ENCODE data around the gene NKAP. TPM values are rescaled to one million over a fixed set of nuclear protein-coding genes. Genes with fewer than 3 reads are reported as not detected.
"Not testable (repeated sequence)": the region's sequence is repeated elsewhere in the genome, so short reads cannot be mapped to it uniquely, and the experiment has no call there.

NKAP gene
- total RNA-seq, 4 donors from 2014 or later: 5.2 to 11.4 (median 9.7) TPM

DNA sequence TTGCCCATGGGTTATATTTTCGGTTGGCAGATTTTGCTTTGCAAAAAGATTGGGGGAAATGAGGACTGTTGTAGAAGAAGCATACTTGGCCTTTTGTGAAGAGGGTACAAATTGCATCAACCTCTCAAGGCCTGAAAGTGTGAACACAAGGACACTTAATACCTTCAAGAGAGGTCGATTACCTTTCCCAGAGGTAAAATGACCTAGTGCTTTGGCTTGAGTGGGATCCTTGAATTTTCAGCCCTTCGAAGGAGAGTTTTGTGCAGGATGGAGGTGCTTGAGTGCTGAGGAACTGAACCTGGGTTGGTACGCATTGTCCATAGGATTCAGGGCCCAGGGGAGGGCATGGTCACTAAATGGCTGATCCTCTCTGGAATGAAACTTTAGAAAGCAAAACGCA, 27.6 kb upstream of the NKAP start:
- whole genome bisulfite sequencing, 2 donors: 64 to 84% methylated on average over 5 of the region's 5 CpGs

DNA sequence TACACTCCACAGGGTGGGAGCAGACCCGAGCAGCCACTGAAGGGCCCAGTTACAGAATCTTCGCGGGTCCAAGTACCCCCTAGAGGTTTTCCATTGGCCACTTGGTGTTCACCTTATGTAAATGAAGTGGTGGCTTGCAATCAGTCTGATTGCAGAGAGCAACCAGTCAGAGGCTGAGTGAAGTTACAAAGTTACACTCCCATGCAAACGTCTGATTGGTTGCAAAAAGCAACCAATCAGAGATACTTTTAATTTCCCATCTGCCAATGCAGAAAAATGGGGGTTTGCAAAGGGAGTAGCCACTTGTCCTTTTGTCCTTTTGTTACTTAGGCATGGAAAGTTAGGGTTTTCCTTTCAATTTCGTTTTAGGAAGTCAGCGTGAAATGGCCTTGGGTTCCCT, 27.0 kb upstream of the NKAP start:
- Histone ChIP-seq H3K27me3 (no peaks in the 10 kb centered on the region), H3K9me3 (no peaks in the 10 kb centered on the region), H3K4me1 (no peaks in the 10 kb centered on the region), H3K36me3 (no peaks in the 10 kb centered on the region), H3K4me3 (no peak overlapping the region), H3K27ac (no peak overlapping the region)
- DNase-seq (ENCODE audit: low spot score in 2 of 2): no peak
- 76 to 83% methylated on average over 6 of the region's 6 CpGs for WGBS, 2 donors
- TF ChIP-seq, protein P1, sequence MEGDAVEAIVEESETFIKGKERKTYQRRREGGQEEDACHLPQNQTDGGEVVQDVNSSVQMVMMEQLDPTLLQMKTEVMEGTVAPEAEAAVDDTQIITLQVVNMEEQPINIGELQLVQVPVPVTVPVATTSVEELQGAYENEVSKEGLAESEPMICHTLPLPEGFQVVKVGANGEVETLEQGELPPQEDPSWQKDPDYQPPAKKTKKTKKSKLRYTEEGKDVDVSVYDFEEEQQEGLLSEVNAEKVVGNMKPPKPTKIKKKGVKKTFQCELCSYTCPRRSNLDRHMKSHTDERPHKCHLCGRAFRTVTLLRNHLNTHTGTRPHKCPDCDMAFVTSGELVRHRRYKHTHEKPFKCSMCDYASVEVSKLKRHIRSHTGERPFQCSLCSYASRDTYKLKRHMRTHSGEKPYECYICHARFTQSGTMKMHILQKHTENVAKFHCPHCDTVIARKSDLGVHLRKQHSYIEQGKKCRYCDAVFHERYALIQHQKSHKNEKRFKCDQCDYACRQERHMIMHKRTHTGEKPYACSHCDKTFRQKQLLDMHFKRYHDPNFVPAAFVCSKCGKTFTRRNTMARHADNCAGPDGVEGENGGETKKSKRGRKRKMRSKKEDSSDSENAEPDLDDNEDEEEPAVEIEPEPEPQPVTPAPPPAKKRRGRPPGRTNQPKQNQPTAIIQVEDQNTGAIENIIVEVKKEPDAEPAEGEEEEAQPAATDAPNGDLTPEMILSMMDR (IDR thresholded peaks at IDR 0.05): no peak
- TF ChIP-seq EP300 (IDR thresholded peaks at IDR 0.05) (no peak), POLR2A (IDR thresholded peaks at IDR 0.05) (no peak)

More for the DNA sequence above, 27.6 kb upstream of the NKAP start:
- no peaks in the 10 kb centered on the region for H3K27me3 ChIP-seq
- no peak for DNase-seq (ENCODE audit: low spot score in 2 of 2)
- no peak overlapping the region for H3K4me3 ChIP-seq
- no peaks in the 10 kb centered on the region for H3K36me3 ChIP-seq
- TF ChIP-seq, protein P1 (IDR thresholded peaks at IDR 0.05): no peak
- TF ChIP-seq EP300 (IDR thresholded peaks at IDR 0.05) (no peak), POLR2A (IDR thresholded peaks at IDR 0.05) (no peak)
- H3K27ac ChIP-seq: no peak overlapping the region
- H3K4me1 ChIP-seq: no peaks in the 10 kb centered on the region
- no peaks in the 10 kb centered on the region for H3K9me3 ChIP-seq

DNA sequence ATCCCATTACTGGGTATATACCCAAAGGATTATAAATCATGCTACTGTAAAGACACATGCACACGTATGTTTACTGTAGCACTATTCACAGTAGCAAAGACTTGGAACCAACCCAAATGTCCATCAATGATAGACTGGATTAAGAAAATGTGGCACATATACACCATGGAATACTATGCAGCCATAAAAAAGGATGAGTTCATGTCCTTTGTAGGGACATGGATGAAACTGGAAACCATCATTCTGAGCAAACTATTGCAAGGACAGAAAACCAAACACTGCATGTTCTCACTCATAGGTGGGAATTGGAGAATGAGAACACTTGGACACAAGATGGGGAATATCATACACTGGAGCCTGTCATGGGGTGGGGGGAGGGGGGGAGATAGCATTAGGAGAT, 23.3 kb upstream of the NKAP start:
- not testable (repeated sequence) for DNase-seq (ENCODE audit: low spot score in 2 of 2); H3K36me3 ChIP-seq; H3K27ac ChIP-seq; H3K4me1 ChIP-seq; H3K27me3 ChIP-seq; H3K9me3 ChIP-seq; H3K4me3 ChIP-seq
- WGBS, 2 donors: 89 to 100% methylated on average over 1 of the region's 1 CpG

DNA sequence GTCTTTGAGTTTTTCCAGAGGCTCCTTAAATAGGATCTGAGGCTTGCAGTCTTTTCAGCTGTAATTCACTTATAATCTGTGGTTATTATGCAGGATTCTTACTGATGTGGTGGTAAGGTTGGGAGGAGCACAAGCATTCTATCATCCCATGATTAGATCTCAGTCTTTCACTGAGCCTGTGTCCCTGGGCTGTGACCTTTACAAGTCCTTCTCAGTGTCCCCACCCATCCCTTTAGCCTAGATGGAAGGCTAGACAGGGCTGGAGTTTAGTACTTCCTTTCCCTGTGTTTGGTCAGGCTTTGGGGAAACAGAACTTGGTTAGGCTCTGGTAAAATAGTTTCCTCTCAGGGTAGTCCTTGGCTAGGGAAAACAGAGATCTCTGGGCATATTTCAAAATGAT, 17.1 kb upstream of the NKAP start:
- Histone ChIP-seq H3K4me1 (no peaks in the 10 kb centered on the region), H3K27ac (no peak overlapping the region), H3K9me3 (no peaks in the 10 kb centered on the region), H3K27me3 (no peaks in the 10 kb centered on the region), H3K4me3 (no peak overlapping the region), H3K36me3 (no peaks in the 10 kb centered on the region)
- TF ChIP-seq EP300 (IDR thresholded peaks at IDR 0.05) (no peak), POLR2A (IDR thresholded peaks at IDR 0.05) (no peak)
- TF ChIP-seq, protein P1 (IDR thresholded peaks at IDR 0.05): no peak
- no peak for DNase-seq (ENCODE audit: low spot score in 2 of 2)

DNA sequence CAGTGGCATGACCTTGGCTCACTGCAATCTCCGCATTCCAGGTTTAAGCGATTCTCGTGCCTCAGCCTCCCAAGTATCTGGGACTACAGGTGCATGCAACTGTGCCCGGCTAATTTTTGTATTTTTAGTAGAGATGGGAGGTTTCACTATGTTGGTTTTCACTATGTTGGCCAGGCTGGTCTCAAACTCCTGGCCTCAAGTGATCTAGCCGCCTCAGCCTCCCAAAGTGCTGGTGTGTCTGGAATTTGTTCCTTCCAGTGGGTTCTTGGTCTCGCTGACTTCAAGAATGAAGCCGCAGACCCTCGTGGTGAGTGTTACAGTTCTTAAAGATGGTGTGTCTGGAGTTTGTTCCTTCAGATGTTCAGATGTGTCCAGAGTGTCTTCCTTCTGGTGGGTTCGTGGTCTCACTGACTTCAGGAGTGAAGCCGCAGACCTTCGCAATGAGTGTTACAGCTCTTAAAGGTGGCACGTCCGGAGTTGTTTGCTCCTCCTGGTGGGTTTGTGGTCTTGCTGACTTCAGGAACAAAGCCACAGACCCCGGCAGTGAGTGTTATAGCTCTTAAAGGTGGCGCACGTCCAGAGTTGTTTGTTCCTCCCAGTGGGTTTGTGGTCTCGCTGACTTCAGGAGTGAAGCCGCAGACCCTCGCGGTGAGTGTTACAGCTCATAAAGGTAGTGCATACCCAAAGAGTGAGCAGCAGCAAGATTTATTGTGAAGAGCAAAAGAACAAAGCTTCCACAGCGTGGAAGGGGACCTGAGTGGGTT, 12.4 kb upstream of the NKAP start:
- DNase-seq (ENCODE audit: low spot score in 2 of 2); H3K27ac ChIP-seq; H3K4me1 ChIP-seq; H3K27me3 ChIP-seq; H3K9me3 ChIP-seq; H3K4me3 ChIP-seq; H3K36me3 ChIP-seq: not testable (repeated sequence)
- WGBS, 2 donors: 80 to 84% methylated on average over 16 to 21 of the region's 21 CpGs

DNA sequence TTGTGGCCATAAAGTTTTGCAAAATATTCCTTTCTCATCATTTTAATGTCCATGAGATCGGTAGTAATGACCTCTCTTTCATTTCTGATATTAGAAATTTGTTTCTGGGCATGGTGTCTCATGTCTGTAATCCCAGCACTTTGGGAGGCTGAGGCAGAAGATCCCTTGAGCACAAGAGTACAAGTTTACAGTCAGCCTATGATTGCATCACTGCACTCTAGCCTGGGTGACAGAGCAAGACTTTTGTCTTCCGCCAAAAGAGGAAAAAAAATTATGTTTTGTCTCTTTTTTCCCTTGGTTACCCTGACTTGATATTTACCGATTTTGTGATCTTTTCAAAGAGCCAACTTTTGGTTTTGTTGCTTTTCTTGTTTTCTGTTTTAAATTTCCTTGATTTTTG, 10.8 kb upstream of the NKAP start:
- H3K36me3 ChIP-seq: no peaks in the 10 kb centered on the region
- H3K4me1 ChIP-seq: no peaks in the 10 kb centered on the region
- WGBS, 2 donors: 65 to 72% methylated on average over 3 of the region's 3 CpGs
- TF ChIP-seq POLR2A (IDR thresholded peaks at IDR 0.05): no peak
- TF ChIP-seq EP300 (IDR thresholded peaks at IDR 0.05): no peak
- DNase-seq (ENCODE audit: low spot score in 2 of 2): no peak
- no peak overlapping the region for H3K27ac ChIP-seq
- no peak overlapping the region for H3K4me3 ChIP-seq
- H3K27me3 ChIP-seq: no peaks in the 10 kb centered on the region
- no peaks in the 10 kb centered on the region for H3K9me3 ChIP-seq

DNA sequence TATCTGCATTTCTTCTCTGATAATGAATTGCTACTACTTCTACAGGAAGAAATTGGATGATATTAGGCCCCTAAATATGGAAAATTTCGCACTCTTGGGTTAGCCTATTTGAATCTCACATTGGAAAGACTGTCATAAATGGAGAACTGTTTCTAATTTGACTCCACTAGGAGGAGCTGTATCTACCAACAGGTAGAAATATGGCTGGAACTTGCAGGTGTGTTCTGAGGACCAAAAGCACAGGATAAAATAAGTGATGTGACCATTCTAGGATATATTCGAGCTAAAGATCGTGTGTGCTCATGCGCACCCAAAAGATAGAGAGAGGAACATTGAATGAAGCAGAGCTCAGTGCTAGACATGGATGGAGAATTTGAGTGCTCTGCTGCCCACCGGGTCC, 4.8 kb upstream of the NKAP start:
- Histone ChIP-seq H3K27me3 (no peaks in the 10 kb centered on the region), H3K4me3 (no peak overlapping the region), H3K27ac (no peak overlapping the region), H3K4me1 (no peaks in the 10 kb centered on the region), H3K9me3 (no peaks in the 10 kb centered on the region), H3K36me3 (no peaks in the 10 kb centered on the region)
- WGBS, 2 donors: 85 to 87% methylated on average over 5 of the region's 5 CpGs
- no peak for DNase-seq (ENCODE audit: low spot score in 2 of 2)
- TF ChIP-seq EP300 (IDR thresholded peaks at IDR 0.05): no peak
- TF ChIP-seq, protein P1 (IDR thresholded peaks at IDR 0.05): no peak
- no peak for TF ChIP-seq POLR2A (IDR thresholded peaks at IDR 0.05)

All from tibial nerve (tissue), 4 donors.